Heart left ventricle (tissue), 13 donors: ENCODE results near the gene RAB38.

Source experiments
- POLR2A ChIP-seq, 2 donors: fragments of 450-650 bp; IDR thresholded peaks; one replicate each; pipeline ENCODE4 v1.6.1; 2017; ENCODE audit warnings: antibody characterized with exemption in 2 of 2, mild to moderate bottlenecking in 2 of 2, moderate library complexity in 2 of 2
- TF ChIP-seq, protein P1 (sequence below), 12 donors: fragments of 200-600 bp; sonication (generic) in 4 of 12; IDR thresholded peaks; one replicate each; pipeline versions ENCODE4 v1.5.0 to v1.8.0; 2018 to 2022; ENCODE audit warnings: antibody characterized with exemption in 12 of 12, mild to moderate bottlenecking in 5 of 12
- donor health status: ischemic (EF 13 %, LVEDD 7.1; RV severe dilation, severe dysfunction).
- donor health status: DM: no; HTN: yes; CAD: no.
- donor health status: DM: no; HTN: no; CAD: no.
- donor health status: ischemic (EF 25% LVEDD 6.9; RV normal size, moderate dysfunction).
- donor health status: ischemic (EF 25% LVEDD 5.7; RV mildly dilated, moderate dysfunction).
- donor health status: ischemic (EF 35%, LVEDD 5.7; RV mildly dilated, moderate dysfunction).
- donor health status: nonischemic (EF 11% LVEDD 7.7; RV severe dilation, severe dysfunction).
- donor health status: DM: yes; HTN: yes; CAD: no.
- donor health status: PGD.
- donor health status: ischemic (EF 29% LVEDD 5.4; RV normal size, mild dysfunction).
- donor health status: nonischemic (EF 23%, LVEDD 6.1; RV moderate dilation, normal function).

- TF ChIP-seq, protein P1, sequence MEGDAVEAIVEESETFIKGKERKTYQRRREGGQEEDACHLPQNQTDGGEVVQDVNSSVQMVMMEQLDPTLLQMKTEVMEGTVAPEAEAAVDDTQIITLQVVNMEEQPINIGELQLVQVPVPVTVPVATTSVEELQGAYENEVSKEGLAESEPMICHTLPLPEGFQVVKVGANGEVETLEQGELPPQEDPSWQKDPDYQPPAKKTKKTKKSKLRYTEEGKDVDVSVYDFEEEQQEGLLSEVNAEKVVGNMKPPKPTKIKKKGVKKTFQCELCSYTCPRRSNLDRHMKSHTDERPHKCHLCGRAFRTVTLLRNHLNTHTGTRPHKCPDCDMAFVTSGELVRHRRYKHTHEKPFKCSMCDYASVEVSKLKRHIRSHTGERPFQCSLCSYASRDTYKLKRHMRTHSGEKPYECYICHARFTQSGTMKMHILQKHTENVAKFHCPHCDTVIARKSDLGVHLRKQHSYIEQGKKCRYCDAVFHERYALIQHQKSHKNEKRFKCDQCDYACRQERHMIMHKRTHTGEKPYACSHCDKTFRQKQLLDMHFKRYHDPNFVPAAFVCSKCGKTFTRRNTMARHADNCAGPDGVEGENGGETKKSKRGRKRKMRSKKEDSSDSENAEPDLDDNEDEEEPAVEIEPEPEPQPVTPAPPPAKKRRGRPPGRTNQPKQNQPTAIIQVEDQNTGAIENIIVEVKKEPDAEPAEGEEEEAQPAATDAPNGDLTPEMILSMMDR (IDR thresholded peaks at IDR 0.05), result no peak
- no peak for TF ChIP-seq POLR2A (IDR thresholded peaks at IDR 0.05)
Measured at GRCh38 chr11:88204353-88204752, 29.1 kb upstream of the RAB38 start.
